ENCODE measurements around the gene KRT75.

- TF ChIP-seq CHD4 (IDR thresholded peaks at IDR 0.05; ENCODE audit: borderline replicate concordance) (no peak), BHLHE40 (IDR thresholded peaks at IDR 0.05; ENCODE audit: low read depth, low read length) (no peak), CTCF (IDR thresholded peaks at IDR 0.05) (no peak), POLR2A (IDR thresholded peaks at IDR 0.05; ENCODE audit: low read length) (no peak), USF2 (IDR thresholded peaks at IDR 0.05) (no peak), MYC (IDR thresholded peaks at IDR 0.05; ENCODE audit: borderline replicate concordance, low read length) (no peak)
These were observed 7.2 kb upstream of the KRT75 start for GRCh38 chr12:52441320-52441911.
